Thymus (tissue), 11 donors: Measurements from ENCODE around the gene CCDC3. TPM values are rescaled to one million over a fixed set of nuclear protein-coding genes. Genes with fewer than 3 reads are reported as not detected.

Source experiments
- DNase-seq, 9 donors: peaks; one replicate each; pipeline ENCODE4 v3.0.0-alpha.2; 2013; ENCODE audit warnings: low spot score in 9 of 9, low read depth in 6 of 9, missing footprints in 1 of 9
- H3K27ac ChIP-seq, 2 donors: one replicate each; pipeline ENCODE4 v1.5.1; 2013; ENCODE audit warnings: control low read depth in 1 of 2, low read depth in 1 of 2, low read length in 1 of 2, mild to moderate bottlenecking in 1 of 2, moderate library complexity in 1 of 2
- H3K27me3 ChIP-seq, 2 donors: one replicate each; pipeline ENCODE4 v1.5.1; 2013; ENCODE audit warnings: low read length in 1 of 2; ENCODE audit not compliant: control insufficient read depth in 2 of 2, insufficient read depth in 1 of 2
- H3K36me3 ChIP-seq, 2 donors: one replicate each; pipeline ENCODE4 v1.5.1; 2013; ENCODE audit warnings: low read length in 1 of 2, mild to moderate bottlenecking in 1 of 2, moderate library complexity in 1 of 2; ENCODE audit not compliant: control insufficient read depth in 2 of 2, insufficient read depth in 2 of 2
- H3K4me1 ChIP-seq, 2 donors: one replicate each; pipeline ENCODE4 v1.5.1; 2013; ENCODE audit warnings: low read length in 2 of 2; ENCODE audit not compliant: control insufficient read depth in 2 of 2, insufficient read depth in 2 of 2
- H3K4me3 ChIP-seq, 2 donors: one replicate each; pipeline ENCODE4 v1.5.1; 2013; ENCODE audit warnings: low read length in 2 of 2, control low read depth in 1 of 2, mild to moderate bottlenecking in 1 of 2
- H3K9me3 ChIP-seq, 2 donors: one replicate each; pipeline ENCODE4 v1.5.1; 2013; ENCODE audit warnings: low read length in 1 of 2, mild to moderate bottlenecking in 1 of 2; ENCODE audit not compliant: control insufficient read depth in 2 of 2, insufficient read depth in 1 of 2
- WGBS: extraction: QIAGEN DNeasy Blood & Tissue Kit; methylation state at CpG from one replicate; pipeline ENCODE4 v1.1.7; 2013; 5-methylcytosine and 5-hydroxymethylcytosine counted together
- polyA plus RNA-seq: library from polyadenylated mRNA; stranded (reverse); fragments of 200-250 nt; gene quantifications from one replicate; pipeline ENCODE4 v1.2.3, GENCODE V29; 2013
- total RNA-seq: library from RNA; stranded (reverse); fragments of 120-200 nt; gene quantifications from one replicate; pipeline ENCODE4 v1.2.4, GENCODE V29; 2013
- donor health status: healthy.

CCDC3 gene
- total and polyA plus RNA-seq, 2 donors = 17.3 to 52.4 TPM

- no peak for DNase-seq
- Histone ChIP-seq H3K27me3 (no peaks in the 10 kb centered on the region), H3K4me3 (no peak overlapping the region), H3K4me1 (peaks cover 0 to 6% of the 10 kb centered on the region in 2 donors), H3K36me3 (no peaks in the 10 kb centered on the region), H3K9me3 (no peaks in the 10 kb centered on the region), H3K27ac (peak overlapping the region in 1 of 2 donors; percentile 52)
- 81% methylated on average over 7 of the region's 7 CpGs for WGBS
Observed at GRCh38 chr10:12902851-12903358, 98.6 kb downstream of the CCDC3 start.

GRCh38 chr10:12902135-12902572, 99.4 kb downstream of the CCDC3 start:
- Histone ChIP-seq H3K36me3 (no peaks in the 10 kb centered on the region), H3K27me3 (no peaks in the 10 kb centered on the region), H3K27ac (peak overlapping the region in 1 of 2 donors; percentile 52), H3K4me1 (peaks cover 0 to 6% of the 10 kb centered on the region in 2 donors), H3K4me3 (no peak overlapping the region), H3K9me3 (peaks cover 0 to 3% of the 10 kb centered on the region in 2 donors)
- 11% methylated on average over 2 of the region's 2 CpGs for WGBS
- peak; percentile 23 to 79 (median 55) for DNase-seq

GRCh38 chr10:12899546-12899945, 102.0 kb downstream of the CCDC3 start:
- H3K27ac ChIP-seq = no peak overlapping the region
- H3K4me1 ChIP-seq = peaks cover 0 to 8% of the 10 kb centered on the region in 2 donors
- no peak overlapping the region for H3K4me3 ChIP-seq
- H3K9me3 ChIP-seq = peaks cover 0 to 3% of the 10 kb centered on the region in 2 donors
- no peaks in the 10 kb centered on the region for H3K36me3 ChIP-seq
- no peaks in the 10 kb centered on the region for H3K27me3 ChIP-seq
- no peak for DNase-seq
- 95% methylated on average over 7 of the region's 7 CpGs for WGBS

- H3K36me3 ChIP-seq = no peaks in the 10 kb centered on the region
- no peak for DNase-seq
- H3K4me3 ChIP-seq = no peak overlapping the region
- no peak overlapping the region for H3K27ac ChIP-seq
- H3K9me3 ChIP-seq = peaks cover 0 to 6% of the 10 kb centered on the region in 2 donors
- WGBS = 96% methylated on average over 24 of the region's 24 CpGs
- H3K27me3 ChIP-seq = no peaks in the 10 kb centered on the region
- peaks cover 0 to 8% of the 10 kb centered on the region in 2 donors for H3K4me1 ChIP-seq
Observed at GRCh38 chr10:12898271-12898670, 103.2 kb downstream of the CCDC3 start.

- no peak for DNase-seq
- peaks cover 0 to 2% of the 10 kb centered on the region in 2 donors for H3K4me1 ChIP-seq
- WGBS = 96% methylated on average over 6 of the region's 6 CpGs
- no peak overlapping the region for H3K27ac ChIP-seq
- H3K27me3 ChIP-seq = no peaks in the 10 kb centered on the region
- H3K4me3 ChIP-seq = no peak overlapping the region
- peaks cover 0 to 6% of the 10 kb centered on the region in 2 donors for H3K9me3 ChIP-seq
- H3K36me3 ChIP-seq = no peaks in the 10 kb centered on the region
Observed at GRCh38 chr10:12897278-12897677, 104.2 kb downstream of the CCDC3 start.

- Histone ChIP-seq H3K36me3 (no peaks in the 10 kb centered on the region), H3K27me3 (no peaks in the 10 kb centered on the region), H3K4me1 (peaks cover 0 to 2% of the 10 kb centered on the region in 2 donors), H3K4me3 (no peak overlapping the region), H3K27ac (no peak overlapping the region), H3K9me3 (peaks cover 0 to 6% of the 10 kb centered on the region in 2 donors)
- no peak for DNase-seq
- 97% methylated on average over 5 of the region's 5 CpGs for WGBS
Observed at GRCh38 chr10:12896251-12896650, 105.3 kb downstream of the CCDC3 start.

- peaks cover 0 to 2% of the 10 kb centered on the region in 2 donors for H3K4me1 ChIP-seq
- no peaks in the 10 kb centered on the region for H3K27me3 ChIP-seq
- H3K27ac ChIP-seq = no peak overlapping the region
- no peaks in the 10 kb centered on the region for H3K36me3 ChIP-seq
- peaks cover 0 to 6% of the 10 kb centered on the region in 2 donors for H3K9me3 ChIP-seq
- no peak for DNase-seq
- no peak overlapping the region for H3K4me3 ChIP-seq
Observed at GRCh38 chr10:12892924-12893323, 108.6 kb downstream of the CCDC3 start.

GRCh38 chr10:12890958-12891357, 110.6 kb downstream of the CCDC3 start:
- no peaks in the 10 kb centered on the region for H3K27me3 ChIP-seq
- no peak for DNase-seq
- no peaks in the 10 kb centered on the region for H3K4me1 ChIP-seq
- H3K4me3 ChIP-seq = no peak overlapping the region
- no peak overlapping the region for H3K27ac ChIP-seq
- no peaks in the 10 kb centered on the region for H3K36me3 ChIP-seq
- peaks cover 0 to 3% of the 10 kb centered on the region in 2 donors for H3K9me3 ChIP-seq
- WGBS = 83% methylated on average over 3 of the region's 3 CpGs

GRCh38 chr10:12888470-12888869, 113.0 kb downstream of the CCDC3 start:
- 89% methylated on average over 2 of the region's 2 CpGs for WGBS
- Histone ChIP-seq H3K27ac (no peak overlapping the region), H3K36me3 (no peaks in the 10 kb centered on the region), H3K9me3 (peaks cover 0 to 2% of the 10 kb centered on the region in 2 donors), H3K27me3 (no peaks in the 10 kb centered on the region), H3K4me1 (no peaks in the 10 kb centered on the region), H3K4me3 (no peak overlapping the region)
- DNase-seq = no peak
